ENCODE results near the gene DDX25.

DDX25 gene

GRCh38 chr11:125945797-125946520, 41.7 kb downstream of the DDX25 start, which contains the start of gene VSIG10L2:
Gene VSIG10L2, plus strand, starts transcription at chr11:125946044. Its CDS starts 12 bp downstream, at chr11:125946056.
- Histone ChIP-seq H3K9me3 (replicated peaks in 1 of 2; ENCODE audit: control insufficient read depth in 2 of 2, insufficient read depth in 1 of 2, low read depth in 1 of 2, low read length in 2 of 2) (no peaks in the 10 kb centered on the region), H3K4me2 (ENCODE audit: insufficient read depth, low read length, poor library complexity, severe bottlenecking) (no peak within 1 kb of the TSS), H2AK5ac (ENCODE audit: low read depth, low read length) (no peak within 1 kb of the TSS), H3K23ac (ENCODE audit: low read depth, low read length, poor library complexity) (no peak within 1 kb of the TSS), H2AFZ (ENCODE audit: low read length) (no peak within 1 kb of the TSS), H3K14ac (ENCODE audit: low read length) (no peak within 1 kb of the TSS), H3K27me3 (ENCODE audit: control insufficient read depth in 3 of 3, insufficient read depth in 3 of 3, low read depth in 1 of 3, low read length in 3 of 3) (peaks cover 0 to 4% (median 0%) of the 10 kb centered on the region in 3 experiments), H3K36me3 (replicated peaks in 1 of 2; ENCODE audit: control insufficient read depth in 2 of 2, insufficient read depth in 2 of 2, low read length in 2 of 2) (no peaks in the 10 kb centered on the region), H3K18ac (ENCODE audit: low read length) (no peak within 1 kb of the TSS), H3K27ac (replicated peaks; ENCODE audit: low read length) (no peak within 1 kb of the TSS), H3K79me1 (ENCODE audit: low read depth, low read length) (no peaks in the 10 kb centered on the region), H3K9ac (ENCODE audit: low read depth, low read length, poor library complexity) (peak within 1 kb of the TSS; percentile 4), H2BK12ac (ENCODE audit: low read length) (no peak within 1 kb of the TSS), H4K8ac (ENCODE audit: low read depth, low read length) (no peak within 1 kb of the TSS), H2BK5ac (ENCODE audit: low read length) (no peak within 1 kb of the TSS), H4K91ac (ENCODE audit: low read depth, low read length, poor library complexity) (no peak within 1 kb of the TSS), H3K4me1 (ENCODE audit: control insufficient read depth in 2 of 2, insufficient read depth in 1 of 2, low read depth in 1 of 2, low read length in 2 of 2) (peaks cover 0 to 3% of the 10 kb centered on the region in 2 donors), H3K4ac (ENCODE audit: low read length) (no peak within 1 kb of the TSS), H3K4me3 (ENCODE audit: low read length in 2 of 2) (no peak within 1 kb of the TSS), H2BK120ac (ENCODE audit: low read depth, low read length) (no peak within 1 kb of the TSS), H2BK15ac (ENCODE audit: low read length) (no peak within 1 kb of the TSS)
- WGBS, 2 donors (ENCODE audit: extremely low coverage in 2 of 2, insufficient read length in 2 of 2, insufficient replicate concordance in 1 of 2): no CpG with 5 or more reads among the region's 8 CpGs
- DNase-seq (ENCODE audit: low spot score): no peak

- Histone ChIP-seq H2AK5ac (ENCODE audit: low read depth, low read length) (no peak overlapping the region), H3K4me3 (ENCODE audit: low read length in 2 of 2) (no peak overlapping the region), H3K79me1 (ENCODE audit: low read depth, low read length) (no peaks in the 10 kb centered on the region), H3K4me2 (ENCODE audit: insufficient read depth, low read length, poor library complexity, severe bottlenecking) (no peak overlapping the region), H2BK120ac (ENCODE audit: low read depth, low read length) (no peak overlapping the region), H4K91ac (ENCODE audit: low read depth, low read length, poor library complexity) (no peak overlapping the region), H3K4ac (ENCODE audit: low read length) (no peak overlapping the region), H2BK15ac (ENCODE audit: low read length) (no peak overlapping the region), H3K36me3 (replicated peaks in 1 of 2; ENCODE audit: control insufficient read depth in 2 of 2, insufficient read depth in 2 of 2, low read length in 2 of 2) (no peaks in the 10 kb centered on the region), H2BK5ac (ENCODE audit: low read length) (no peak overlapping the region), H3K18ac (ENCODE audit: low read length) (no peak overlapping the region), H4K8ac (ENCODE audit: low read depth, low read length) (no peak overlapping the region), H3K27me3 (ENCODE audit: control insufficient read depth in 3 of 3, insufficient read depth in 3 of 3, low read depth in 1 of 3, low read length in 3 of 3) (no peaks in the 10 kb centered on the region), H2AFZ (ENCODE audit: low read length) (no peak overlapping the region), H3K14ac (ENCODE audit: low read length) (no peak overlapping the region), H3K9me3 (replicated peaks in 1 of 2; ENCODE audit: control insufficient read depth in 2 of 2, insufficient read depth in 1 of 2, low read depth in 1 of 2, low read length in 2 of 2) (no peaks in the 10 kb centered on the region), H3K27ac (replicated peaks; ENCODE audit: low read length) (no peak overlapping the region), H3K4me1 (ENCODE audit: control insufficient read depth in 2 of 2, insufficient read depth in 1 of 2, low read depth in 1 of 2, low read length in 2 of 2) (peaks cover 3 to 5% of the 10 kb centered on the region in 2 donors), H3K23ac (ENCODE audit: low read depth, low read length, poor library complexity) (no peak overlapping the region), H2BK12ac (ENCODE audit: low read length) (no peak overlapping the region), H3K9ac (ENCODE audit: low read depth, low read length, poor library complexity) (no peak overlapping the region)
- DNase-seq (ENCODE audit: low spot score): no peak
- no CpG with 5 or more reads among the region's 14 CpGs for WGBS, 2 donors (ENCODE audit: extremely low coverage in 2 of 2, insufficient read length in 2 of 2, insufficient replicate concordance in 1 of 2)
Measured at GRCh38 chr11:125946712-125947418, 42.6 kb downstream of the DDX25 start.

GRCh38 chr11:125947419-125948277, 43.3 kb downstream of the DDX25 start:
- no CpG with 5 or more reads among the region's 24 CpGs for WGBS, 2 donors (ENCODE audit: extremely low coverage in 2 of 2, insufficient read length in 2 of 2, insufficient replicate concordance in 1 of 2)
- H3K36me3 ChIP-seq (replicated peaks in 1 of 2; ENCODE audit: control insufficient read depth in 2 of 2, insufficient read depth in 2 of 2, low read length in 2 of 2): no peaks in the 10 kb centered on the region

More at GRCh38 chr11:125947419-125948277, 43.3 kb downstream of the DDX25 start:
- Histone ChIP-seq H2AFZ (ENCODE audit: low read length) (no peak overlapping the region), H2BK15ac (ENCODE audit: low read length) (no peak overlapping the region), H2BK12ac (ENCODE audit: low read length) (no peak overlapping the region), H3K4me1 (ENCODE audit: control insufficient read depth in 2 of 2, insufficient read depth in 1 of 2, low read depth in 1 of 2, low read length in 2 of 2) (peaks cover 0 to 7% of the 10 kb centered on the region in 2 donors), H3K9me3 (replicated peaks in 1 of 2; ENCODE audit: control insufficient read depth in 2 of 2, insufficient read depth in 1 of 2, low read depth in 1 of 2, low read length in 2 of 2) (no peaks in the 10 kb centered on the region), H3K23ac (ENCODE audit: low read depth, low read length, poor library complexity) (no peak overlapping the region), H3K4ac (ENCODE audit: low read length) (no peak overlapping the region), H3K18ac (ENCODE audit: low read length) (peak overlapping the region; percentile 25), H3K14ac (ENCODE audit: low read length) (peak overlapping the region; percentile 42), H4K91ac (ENCODE audit: low read depth, low read length, poor library complexity) (no peak overlapping the region), H3K27ac (replicated peaks; ENCODE audit: low read length) (no peak overlapping the region), H2BK5ac (ENCODE audit: low read length) (no peak overlapping the region), H3K4me3 (ENCODE audit: low read length in 2 of 2) (no peak overlapping the region), H2BK120ac (ENCODE audit: low read depth, low read length) (no peak overlapping the region), H4K8ac (ENCODE audit: low read depth, low read length) (no peak overlapping the region), H3K4me2 (ENCODE audit: insufficient read depth, low read length, poor library complexity, severe bottlenecking) (no peak overlapping the region), H2AK5ac (ENCODE audit: low read depth, low read length) (no peak overlapping the region), H3K79me1 (ENCODE audit: low read depth, low read length) (no peaks in the 10 kb centered on the region), H3K27me3 (ENCODE audit: control insufficient read depth in 3 of 3, insufficient read depth in 3 of 3, low read depth in 1 of 3, low read length in 3 of 3) (no peaks in the 10 kb centered on the region), H3K9ac (ENCODE audit: low read depth, low read length, poor library complexity) (no peak overlapping the region)
- DNase-seq (ENCODE audit: low spot score): no peak
